ENCODE results near the gene EFHC1. TPM values are rescaled to one million over a fixed set of nuclear protein-coding genes. Genes with fewer than 3 reads are reported as not detected.

Gene EFHC1
- total and polyA plus RNA-seq, 2 of the 13 experiments (the other 11 are each of a cell fraction or from before 2014, with no cell fraction given), result 23.4 to 29.5 TPM

- TF ChIP-seq NFATC3 (CRISPR knock-in tag; IDR thresholded peaks at IDR 0.05), result no peak
- TF ChIP-seq, protein P1, sequence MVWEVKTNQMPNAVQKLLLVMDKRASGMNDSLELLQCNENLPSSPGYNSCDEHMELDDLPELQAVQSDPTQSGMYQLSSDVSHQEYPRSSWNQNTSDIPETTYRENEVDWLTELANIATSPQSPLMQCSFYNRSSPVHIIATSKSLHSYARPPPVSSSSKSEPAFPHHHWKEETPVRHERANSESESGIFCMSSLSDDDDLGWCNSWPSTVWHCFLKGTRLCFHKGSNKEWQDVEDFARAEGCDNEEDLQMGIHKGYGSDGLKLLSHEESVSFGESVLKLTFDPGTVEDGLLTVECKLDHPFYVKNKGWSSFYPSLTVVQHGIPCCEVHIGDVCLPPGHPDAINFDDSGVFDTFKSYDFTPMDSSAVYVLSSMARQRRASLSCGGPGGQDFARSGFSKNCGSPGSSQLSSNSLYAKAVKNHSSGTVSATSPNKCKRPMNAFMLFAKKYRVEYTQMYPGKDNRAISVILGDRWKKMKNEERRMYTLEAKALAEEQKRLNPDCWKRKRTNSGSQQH (CRISPR knock-in tag; IDR thresholded peaks at IDR 0.05; ENCODE audit: low read depth), result no peak
- TF ChIP-seq MAF1 (CRISPR knock-in tag; IDR thresholded peaks at IDR 0.05; ENCODE audit: borderline replicate concordance), result no peak
- TF ChIP-seq RORA (CRISPR knock-in tag; IDR thresholded peaks at IDR 0.05), result no peak
- no peak for TF ChIP-seq NPAS2 (CRISPR knock-in tag; IDR thresholded peaks at IDR 0.05; ENCODE audit: borderline replicate concordance)
- TF ChIP-seq ZNF598 (CRISPR knock-in tag; IDR thresholded peaks at IDR 0.05; ENCODE audit: borderline replicate concordance), result no peak
- no peak for TF ChIP-seq ZNF512 (CRISPR knock-in tag; IDR thresholded peaks at IDR 0.05)
- TF ChIP-seq, protein P2, sequence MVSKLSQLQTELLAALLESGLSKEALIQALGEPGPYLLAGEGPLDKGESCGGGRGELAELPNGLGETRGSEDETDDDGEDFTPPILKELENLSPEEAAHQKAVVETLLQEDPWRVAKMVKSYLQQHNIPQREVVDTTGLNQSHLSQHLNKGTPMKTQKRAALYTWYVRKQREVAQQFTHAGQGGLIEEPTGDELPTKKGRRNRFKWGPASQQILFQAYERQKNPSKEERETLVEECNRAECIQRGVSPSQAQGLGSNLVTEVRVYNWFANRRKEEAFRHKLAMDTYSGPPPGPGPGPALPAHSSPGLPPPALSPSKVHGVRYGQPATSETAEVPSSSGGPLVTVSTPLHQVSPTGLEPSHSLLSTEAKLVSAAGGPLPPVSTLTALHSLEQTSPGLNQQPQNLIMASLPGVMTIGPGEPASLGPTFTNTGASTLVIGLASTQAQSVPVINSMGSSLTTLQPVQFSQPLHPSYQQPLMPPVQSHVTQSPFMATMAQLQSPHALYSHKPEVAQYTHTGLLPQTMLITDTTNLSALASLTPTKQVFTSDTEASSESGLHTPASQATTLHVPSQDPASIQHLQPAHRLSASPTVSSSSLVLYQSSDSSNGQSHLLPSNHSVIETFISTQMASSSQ (IDR thresholded peaks at IDR 0.05; ENCODE audit: low read depth), result peak; percentile 74; the same call in 1 of the 2 replicates
- TF ChIP-seq, protein P2 (CRISPR knock-in tag; IDR thresholded peaks at IDR 0.05; ENCODE audit: borderline replicate concordance), result peak; percentile 72; the same call in 1 of the 2 replicates
- no peak for TF ChIP-seq POGK (CRISPR knock-in tag; conservative IDR thresholded peaks at IDR 0.05)
- peak; percentile 53; the same call in 1 of the 2 replicates for TF ChIP-seq ZSCAN31 (CRISPR knock-in tag; IDR thresholded peaks at IDR 0.05; ENCODE audit: low read depth)
- no peak for TF ChIP-seq ZSCAN22 (CRISPR knock-in tag; IDR thresholded peaks at IDR 0.05)
- no peak for TF ChIP-seq HMGA1 (CRISPR knock-in tag; conservative IDR thresholded peaks at IDR 0.05)
- TF ChIP-seq, protein P3, sequence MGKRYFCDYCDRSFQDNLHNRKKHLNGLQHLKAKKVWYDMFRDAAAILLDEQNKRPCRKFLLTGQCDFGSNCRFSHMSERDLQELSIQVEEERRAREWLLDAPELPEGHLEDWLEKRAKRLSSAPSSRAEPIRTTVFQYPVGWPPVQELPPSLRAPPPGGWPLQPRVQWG (CRISPR knock-in tag; IDR thresholded peaks at IDR 0.05; ENCODE audit: borderline replicate concordance, low read depth), result no peak
- no peak for TF ChIP-seq ZNF562 (CRISPR knock-in tag; IDR thresholded peaks at IDR 0.05; ENCODE audit: borderline replicate concordance)
- TF ChIP-seq NR3C1 (CRISPR knock-in tag; IDR thresholded peaks at IDR 0.05), result no peak
- no peak for TF ChIP-seq EZH2 (conservative IDR thresholded peaks at IDR 0.05; ENCODE audit: low read depth, low read length)
- no peak for TF ChIP-seq SMYD3 (CRISPR knock-in tag; IDR thresholded peaks at IDR 0.05)
- TF ChIP-seq TP53 (CRISPR knock-in tag; conservative IDR thresholded peaks at IDR 0.05), result no peak
- peak; percentile 98 for TF ChIP-seq HNF4A (CRISPR knock-in tag; IDR thresholded peaks at IDR 0.05)
- TF ChIP-seq DNMT3B (CRISPR knock-in tag; conservative IDR thresholded peaks at IDR 0.05), result no peak
- TF ChIP-seq TAF15 (IDR thresholded peaks at IDR 0.05; ENCODE audit: low read depth, low read length, poor library complexity, severe bottlenecking), result no peak
Measured at GRCh38 chr6:52371656-52372191, 48.4 kb upstream of the EFHC1 start (continued).
